ENCODE data around the gene NSDHL.

Gene NSDHL

DNA sequence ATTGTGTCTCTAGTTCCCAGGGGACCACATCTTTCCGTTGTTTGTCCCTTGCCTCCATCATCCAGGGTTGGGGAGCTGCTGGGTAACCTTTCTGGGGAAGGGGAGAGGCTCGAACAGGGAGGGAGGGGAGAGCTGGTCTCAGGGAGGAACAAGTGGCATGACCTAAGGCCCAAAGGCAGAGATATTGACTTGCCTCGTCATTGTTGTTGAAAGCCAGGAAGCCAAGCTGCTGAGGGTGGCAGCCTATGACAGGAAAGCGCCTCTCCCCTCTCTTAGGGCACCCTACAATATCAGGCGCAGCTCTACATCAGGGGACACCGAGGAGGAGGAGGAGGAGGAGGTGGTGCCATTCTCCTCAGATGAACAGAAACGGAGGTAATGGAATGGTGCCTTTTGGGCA, 87.8 kb downstream of the NSDHL start:
- TF ChIP-seq ESRRG (CRISPR knock-in tag; IDR thresholded peaks at IDR 0.05) (no peak), TCF4 (CRISPR knock-in tag; IDR thresholded peaks at IDR 0.05; ENCODE audit: borderline replicate concordance) (no peak), CSDC2 (CRISPR knock-in tag; IDR thresholded peaks at IDR 0.05) (no peak), SNAI2 (CRISPR knock-in tag; IDR thresholded peaks at IDR 0.05) (no peak), PPARA (CRISPR knock-in tag; IDR thresholded peaks at IDR 0.05; ENCODE audit: borderline replicate concordance) (no peak), CSRNP3 (CRISPR knock-in tag; IDR thresholded peaks at IDR 0.05) (no peak), ZNF565 (CRISPR knock-in tag; conservative IDR thresholded peaks at IDR 0.05; ENCODE audit: low read depth) (no peak)
- ATAC-seq, result no peak

All from SK-N-SH treated with all-trans-retinoic acid at 6 μM for 48 hours (cell line).